ENCODE data around the gene TLR1. TPM values are rescaled to one million over a fixed set of nuclear protein-coding genes. Genes with fewer than 3 reads are reported as not detected.

The TLR1 gene, protein sequence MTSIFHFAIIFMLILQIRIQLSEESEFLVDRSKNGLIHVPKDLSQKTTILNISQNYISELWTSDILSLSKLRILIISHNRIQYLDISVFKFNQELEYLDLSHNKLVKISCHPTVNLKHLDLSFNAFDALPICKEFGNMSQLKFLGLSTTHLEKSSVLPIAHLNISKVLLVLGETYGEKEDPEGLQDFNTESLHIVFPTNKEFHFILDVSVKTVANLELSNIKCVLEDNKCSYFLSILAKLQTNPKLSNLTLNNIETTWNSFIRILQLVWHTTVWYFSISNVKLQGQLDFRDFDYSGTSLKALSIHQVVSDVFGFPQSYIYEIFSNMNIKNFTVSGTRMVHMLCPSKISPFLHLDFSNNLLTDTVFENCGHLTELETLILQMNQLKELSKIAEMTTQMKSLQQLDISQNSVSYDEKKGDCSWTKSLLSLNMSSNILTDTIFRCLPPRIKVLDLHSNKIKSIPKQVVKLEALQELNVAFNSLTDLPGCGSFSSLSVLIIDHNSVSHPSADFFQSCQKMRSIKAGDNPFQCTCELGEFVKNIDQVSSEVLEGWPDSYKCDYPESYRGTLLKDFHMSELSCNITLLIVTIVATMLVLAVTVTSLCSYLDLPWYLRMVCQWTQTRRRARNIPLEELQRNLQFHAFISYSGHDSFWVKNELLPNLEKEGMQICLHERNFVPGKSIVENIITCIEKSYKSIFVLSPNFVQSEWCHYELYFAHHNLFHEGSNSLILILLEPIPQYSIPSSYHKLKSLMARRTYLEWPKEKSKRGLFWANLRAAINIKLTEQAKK
- 2.6 and 5.0 TPM in 2 replicates for total RNA-seq

DNA sequence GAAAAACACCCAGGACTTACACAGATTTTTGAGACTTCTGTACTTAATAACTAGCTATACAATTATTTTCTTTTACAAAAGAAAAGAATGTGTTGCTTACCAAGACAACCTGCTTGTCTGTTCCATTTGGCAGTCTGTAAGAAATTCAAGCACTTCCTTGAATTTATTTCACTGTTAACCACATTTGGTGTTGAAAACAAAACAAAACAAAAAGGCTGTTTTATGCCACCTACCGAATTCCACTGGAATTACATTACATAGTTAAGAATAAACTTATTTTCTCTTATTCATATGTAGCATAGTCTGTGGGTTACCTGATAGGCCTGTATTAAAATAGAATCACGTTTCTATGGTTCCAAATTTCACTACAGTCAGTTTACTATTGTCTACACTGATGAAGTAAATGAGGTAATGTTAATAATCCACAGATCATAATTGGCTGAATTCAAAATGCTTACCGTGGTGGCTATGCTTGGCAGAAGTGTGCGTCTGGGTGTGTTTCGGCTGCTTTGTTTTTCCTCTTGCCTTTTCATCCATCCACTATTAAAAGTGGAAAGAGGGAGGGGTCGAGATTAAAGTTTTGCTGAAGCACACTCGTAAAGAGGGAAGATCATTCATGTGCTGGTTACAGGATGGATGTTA is at the start of gene TLR1:
Gene TLR1, minus strand, starts transcription at position 138 of the 642 bp plus-strand sequence. CDS start 5,960 bp downstream, outside the sequence.
- peak; percentile 71 to 80 for DNase-seq (ENCODE audit: low read depth in 2 of 2)

DNA sequence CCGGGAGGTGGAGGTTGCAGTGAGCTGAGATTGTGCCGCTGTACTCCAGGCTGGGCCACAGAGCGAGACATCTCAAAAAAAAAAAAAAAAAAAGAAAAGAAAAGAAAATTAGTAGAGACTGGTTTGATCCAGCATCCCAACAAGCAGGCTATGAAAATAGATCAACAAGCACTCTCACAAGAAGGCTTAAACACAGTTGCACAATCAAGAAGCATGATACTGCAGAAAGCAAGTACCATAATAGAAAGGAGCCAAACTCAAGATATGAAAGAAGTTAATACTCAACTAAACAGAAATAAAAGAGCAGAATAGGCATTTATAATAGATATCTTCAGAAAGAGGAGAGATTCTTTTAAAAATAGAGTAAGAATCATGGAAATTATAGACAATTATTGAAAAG is 41.4 kb upstream of the TLR1 start:
- DNase-seq (ENCODE audit: low read depth in 2 of 2) = no peak

DNA sequence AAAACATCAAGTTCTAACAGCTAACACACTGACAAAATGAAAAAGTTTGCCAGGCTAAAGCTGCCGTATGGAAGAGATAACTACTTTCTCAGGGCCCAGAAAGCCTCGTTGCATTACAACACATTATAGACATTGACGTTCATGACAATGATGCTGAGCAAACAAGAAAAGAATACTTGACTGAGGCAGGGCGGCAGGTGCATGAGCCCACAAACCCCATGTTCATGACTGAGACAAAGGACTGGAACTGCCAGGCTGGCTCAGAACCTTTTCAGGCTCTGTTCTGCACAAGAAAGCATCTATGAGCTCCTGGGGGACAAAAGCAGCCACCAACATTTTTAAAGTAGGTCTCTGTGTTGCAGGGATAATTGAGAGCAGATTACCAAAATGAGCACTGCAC is 38.4 kb upstream of the TLR1 start:
- DNase-seq (ENCODE audit: low read depth in 2 of 2) = no peak

DNA sequence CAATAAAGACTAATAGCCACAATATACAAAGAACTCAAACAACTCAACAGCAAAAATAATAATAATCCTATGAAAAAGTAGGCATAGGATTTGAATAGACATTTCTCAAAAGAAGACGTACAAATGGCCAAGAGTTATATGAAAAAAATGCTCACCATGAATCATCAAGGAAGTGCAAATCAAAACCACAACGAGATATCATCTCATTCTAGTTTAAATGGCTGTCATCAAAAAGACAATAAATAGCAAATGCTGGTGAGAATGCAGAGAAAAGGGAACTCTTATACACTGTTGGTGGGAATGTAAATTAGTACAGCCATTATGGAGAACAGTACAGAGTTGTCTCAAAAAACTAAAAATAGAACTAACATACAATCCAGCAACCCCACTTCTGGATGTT is 33.3 kb upstream of the TLR1 start:
- DNase-seq (ENCODE audit: low read depth in 2 of 2) = peak; percentile 16 to 82

DNA sequence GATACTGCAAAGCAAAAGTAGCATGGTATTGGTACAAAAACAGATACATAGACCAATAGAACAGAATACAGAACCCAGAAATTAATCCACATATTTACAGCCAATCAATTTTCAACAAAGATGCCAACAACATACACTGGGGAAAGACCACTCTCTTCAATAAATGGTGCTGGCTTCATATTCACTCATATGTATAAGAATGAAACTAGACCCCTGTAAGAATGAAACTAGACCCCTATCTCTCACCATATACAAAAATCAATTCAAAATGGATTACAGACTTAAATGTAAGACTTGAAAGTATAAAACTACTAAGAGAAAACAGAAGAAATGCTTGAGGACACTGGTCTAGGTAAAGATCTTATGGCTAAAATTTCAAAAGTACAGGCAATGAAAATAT is 32.7 kb upstream of the TLR1 start:
- no peak for DNase-seq (ENCODE audit: low read depth in 2 of 2)

DNA sequence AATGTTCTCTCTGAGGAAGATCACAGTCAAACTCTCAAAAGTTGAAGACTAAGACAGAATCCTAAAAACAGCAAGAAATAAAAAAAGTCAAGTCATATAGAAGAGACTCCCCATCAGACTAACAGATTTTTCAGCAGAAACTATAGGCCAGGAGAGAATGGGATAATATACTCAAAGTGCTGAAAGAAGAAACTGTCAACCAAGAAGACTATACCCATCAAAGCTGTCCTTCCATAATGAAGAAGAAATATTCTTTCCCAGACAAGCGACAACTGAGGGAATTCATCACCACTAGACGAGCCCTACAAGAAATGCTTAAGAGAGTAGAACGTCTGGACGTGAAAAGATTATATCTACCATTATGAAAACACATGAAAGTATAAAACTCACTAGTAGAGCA is 30.0 kb upstream of the TLR1 start:
- DNase-seq (ENCODE audit: low read depth in 2 of 2) = no peak

DNA sequence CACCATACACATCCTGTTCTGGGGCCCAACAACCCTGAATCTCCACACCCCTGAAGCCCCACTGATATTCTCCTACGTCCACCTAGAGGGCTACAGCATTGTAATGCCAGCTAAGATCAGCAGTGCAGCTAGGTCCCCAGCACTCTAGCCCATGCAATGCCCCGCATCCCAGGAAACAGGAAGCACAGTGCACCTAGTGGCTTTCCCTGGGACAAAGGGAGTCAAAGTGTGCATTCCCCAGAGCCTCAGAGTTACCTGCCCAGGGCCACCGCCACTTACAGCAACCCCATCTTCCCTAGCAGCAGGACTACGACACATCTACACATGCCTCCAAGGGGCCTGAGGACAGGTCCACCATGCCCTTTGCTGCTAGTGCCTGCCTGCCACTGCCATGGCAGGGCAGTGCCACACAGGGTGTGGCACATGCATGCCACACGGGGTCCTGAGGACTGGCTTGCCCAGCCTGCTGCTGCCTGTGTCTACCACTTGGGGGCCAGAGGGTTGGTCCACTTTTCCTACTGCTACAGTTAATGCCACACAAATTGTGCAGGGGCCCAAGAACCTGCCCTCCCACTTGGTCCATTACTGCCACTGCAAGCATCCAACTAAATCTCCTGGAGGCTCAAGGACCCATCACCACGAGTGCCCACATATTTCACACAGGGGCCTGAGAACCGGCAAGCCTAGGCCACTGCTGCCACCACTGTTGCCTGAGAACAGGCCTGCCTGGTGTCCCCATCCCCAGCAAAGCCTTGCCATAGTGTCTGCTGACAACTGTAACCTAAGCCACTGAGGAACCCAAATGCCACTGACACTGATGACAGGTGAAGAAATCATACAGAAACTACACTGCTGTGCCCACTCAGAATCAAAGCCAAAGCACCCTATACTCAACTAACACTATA is 28.3 kb upstream of the TLR1 start:
- DNase-seq (ENCODE audit: low read depth in 2 of 2) = no peak

DNA sequence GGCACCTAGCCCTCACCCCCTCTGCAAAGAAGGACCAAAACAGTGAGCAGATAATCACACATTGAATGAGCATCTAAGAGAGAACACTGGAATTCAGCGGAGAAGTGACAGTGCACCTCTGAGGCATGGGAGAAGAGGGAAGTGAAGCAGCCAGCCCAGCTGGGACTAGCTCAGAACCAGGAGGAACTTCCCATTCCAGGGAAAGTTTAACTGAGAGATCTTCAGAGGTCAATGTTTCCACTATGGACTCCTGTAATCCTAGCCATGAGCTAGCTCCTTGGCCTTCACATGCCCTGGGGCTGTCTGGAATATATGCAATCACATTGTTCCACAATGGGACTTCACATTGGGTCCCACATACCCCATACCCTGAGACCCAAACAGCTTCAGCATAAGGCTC is 27.6 kb upstream of the TLR1 start:
- no peak for DNase-seq (ENCODE audit: low read depth in 2 of 2)

DNA sequence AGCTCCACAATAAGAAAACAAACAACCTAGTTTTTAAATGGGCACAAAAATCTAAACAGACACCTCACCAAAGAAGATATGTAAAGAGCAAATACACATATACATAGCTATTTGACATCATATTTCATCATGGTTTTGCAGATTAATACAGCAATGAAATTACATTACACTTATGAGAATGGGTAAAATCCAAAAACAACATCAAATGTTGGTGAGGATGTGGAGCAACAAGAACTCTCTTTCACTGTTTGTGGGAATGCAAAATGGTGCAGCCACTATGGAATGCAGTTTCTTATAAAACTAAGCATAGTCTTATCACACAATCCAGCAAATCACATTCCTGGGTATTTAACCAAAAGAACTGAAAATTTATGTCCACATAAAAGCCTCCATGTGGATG is 27.1 kb upstream of the TLR1 start:
- DNase-seq (ENCODE audit: low read depth in 2 of 2) = no peak

DNA sequence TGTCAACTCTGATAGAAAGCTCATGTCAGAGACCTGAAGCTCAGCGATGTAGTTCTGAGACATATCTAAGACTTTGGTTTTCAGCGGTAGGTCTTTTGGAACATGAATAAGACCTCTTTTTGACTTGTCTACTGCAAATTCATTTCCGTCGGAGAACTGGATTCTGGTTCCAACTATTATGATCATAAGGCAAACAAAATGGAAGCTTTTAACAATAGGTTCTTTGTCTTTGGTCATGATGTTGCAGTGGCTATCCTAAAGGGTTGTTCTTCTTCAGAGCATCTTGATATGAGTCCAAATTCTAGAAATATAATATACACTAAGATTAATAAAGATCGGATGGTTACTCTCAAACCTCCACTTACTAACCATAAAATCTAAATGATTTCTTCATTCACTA is 24.6 kb upstream of the TLR1 start:
- DNase-seq (ENCODE audit: low read depth in 2 of 2) = no peak

DNA sequence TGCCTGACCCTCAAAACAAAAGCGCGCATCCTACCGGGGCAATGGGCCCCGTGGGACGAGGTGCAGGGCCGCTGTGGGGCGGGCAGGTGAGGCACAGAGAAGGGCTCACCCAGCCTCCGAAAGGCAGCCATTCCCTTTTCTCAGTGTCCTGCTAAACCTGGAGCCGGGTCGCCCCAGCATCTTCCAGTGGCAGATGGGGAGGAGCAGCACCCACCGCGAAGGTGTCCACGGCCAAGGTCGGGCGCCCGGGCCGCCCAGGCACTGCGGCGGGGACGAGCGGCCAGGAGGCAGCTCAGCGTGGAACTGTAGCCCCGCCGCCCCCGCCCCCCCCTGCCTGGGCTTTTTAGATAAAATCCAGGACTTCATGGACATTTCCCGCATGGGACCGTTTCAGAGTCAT is 19.2 kb upstream of the TLR1 start:
- no peak for DNase-seq (ENCODE audit: low read depth in 2 of 2)

DNA sequence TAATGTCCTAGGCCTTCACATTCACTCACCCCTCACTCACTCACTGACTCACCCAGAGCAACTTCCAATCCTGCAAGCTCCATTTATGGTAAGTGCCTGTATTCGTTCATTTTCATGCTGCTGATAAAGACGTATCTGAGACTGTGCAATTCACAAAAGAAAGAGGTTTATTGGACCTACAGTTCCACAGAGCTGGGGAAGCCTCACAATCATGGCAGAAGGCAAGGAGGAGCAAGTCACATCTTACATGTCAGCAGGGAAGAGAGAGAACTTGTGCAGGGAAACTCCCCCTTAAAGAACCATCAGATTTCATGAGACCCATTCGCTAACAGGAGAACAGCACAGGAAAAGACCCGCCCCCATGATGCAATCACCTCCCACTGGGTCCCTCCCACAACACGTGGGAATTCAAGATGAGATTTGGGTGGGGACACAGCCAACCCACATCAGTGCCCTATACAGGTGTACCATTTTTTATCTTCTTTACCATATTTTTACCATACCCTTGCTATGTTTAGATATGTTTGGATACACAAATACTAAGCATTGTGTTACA is 18.2 kb upstream of the TLR1 start:
- no peak for DNase-seq (ENCODE audit: low read depth in 2 of 2)

DNA sequence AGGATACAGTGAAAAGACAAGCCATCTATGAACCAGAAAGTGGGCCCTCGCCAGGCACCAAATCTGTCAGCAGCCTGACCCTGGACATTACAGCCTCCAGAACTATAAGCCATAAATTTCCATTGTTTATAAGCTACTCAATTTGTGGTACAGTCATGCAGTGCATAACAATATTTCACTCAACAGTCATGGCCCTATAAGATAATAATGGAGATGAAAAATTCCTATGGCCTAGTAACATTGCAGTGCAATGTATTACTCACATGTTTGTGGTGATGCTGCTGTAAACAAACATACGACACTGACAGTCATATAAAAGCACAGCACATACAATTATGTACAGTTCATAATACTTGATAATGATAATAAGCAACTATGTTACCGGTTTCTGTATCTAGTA is 17.1 kb upstream of the TLR1 start:
- DNase-seq (ENCODE audit: low read depth in 2 of 2) = peak in 1 of 2 donors; percentile 1

DNA sequence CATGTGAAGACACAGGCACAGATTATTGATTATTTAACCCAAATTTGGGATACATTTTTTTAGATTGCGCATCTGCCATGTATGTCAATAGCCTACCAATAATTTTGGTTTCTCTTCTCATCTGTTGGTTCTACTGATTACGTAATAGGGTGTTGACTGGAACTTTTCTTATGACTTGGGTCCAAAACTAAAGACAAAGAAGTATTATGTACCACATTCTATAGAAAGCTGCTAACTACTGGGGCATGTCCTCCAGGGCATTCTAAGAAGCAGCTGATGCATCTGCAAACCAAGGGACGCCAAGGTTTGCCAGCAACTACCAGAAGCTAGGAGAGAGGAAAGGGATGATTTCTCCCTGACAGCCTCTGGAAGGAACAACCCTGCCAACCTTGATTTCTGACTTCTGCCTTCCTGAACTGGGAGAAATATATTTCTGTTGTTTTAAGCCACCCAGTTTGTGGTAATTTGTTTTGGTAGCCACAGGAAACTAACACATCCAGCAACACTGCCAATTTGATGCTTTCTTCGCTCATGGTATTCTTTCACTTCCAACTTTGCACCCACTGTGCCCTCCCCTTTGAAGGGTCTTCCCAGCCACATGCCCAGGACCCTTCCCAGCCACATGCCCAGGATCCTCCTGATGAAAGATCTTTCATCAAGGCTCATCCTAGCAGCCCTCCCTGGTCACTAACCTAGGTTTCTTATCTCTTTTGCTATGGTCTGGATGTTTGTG is 15.9 kb upstream of the TLR1 start:
- no peak for DNase-seq (ENCODE audit: low read depth in 2 of 2)

DNA sequence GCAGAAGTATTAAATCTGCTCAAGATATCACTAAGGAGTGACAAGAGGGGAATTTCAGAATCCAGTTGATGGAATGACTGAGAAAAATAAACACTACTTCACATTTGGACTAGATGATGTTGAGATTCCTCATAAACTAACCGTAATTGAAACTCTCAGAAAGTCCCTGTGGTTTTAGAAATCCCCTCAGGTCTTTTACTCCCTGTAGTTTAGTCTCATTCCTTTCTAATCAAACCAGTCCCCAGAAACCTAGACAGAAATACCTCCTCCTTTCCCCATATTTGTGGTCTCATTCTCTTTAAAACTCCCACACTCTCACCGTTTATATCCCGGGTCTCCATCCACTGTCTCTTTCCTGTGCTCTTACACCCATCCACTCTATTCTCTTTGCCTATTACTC is 15.0 kb upstream of the TLR1 start:
- no peak for DNase-seq (ENCODE audit: low read depth in 2 of 2)

DNA sequence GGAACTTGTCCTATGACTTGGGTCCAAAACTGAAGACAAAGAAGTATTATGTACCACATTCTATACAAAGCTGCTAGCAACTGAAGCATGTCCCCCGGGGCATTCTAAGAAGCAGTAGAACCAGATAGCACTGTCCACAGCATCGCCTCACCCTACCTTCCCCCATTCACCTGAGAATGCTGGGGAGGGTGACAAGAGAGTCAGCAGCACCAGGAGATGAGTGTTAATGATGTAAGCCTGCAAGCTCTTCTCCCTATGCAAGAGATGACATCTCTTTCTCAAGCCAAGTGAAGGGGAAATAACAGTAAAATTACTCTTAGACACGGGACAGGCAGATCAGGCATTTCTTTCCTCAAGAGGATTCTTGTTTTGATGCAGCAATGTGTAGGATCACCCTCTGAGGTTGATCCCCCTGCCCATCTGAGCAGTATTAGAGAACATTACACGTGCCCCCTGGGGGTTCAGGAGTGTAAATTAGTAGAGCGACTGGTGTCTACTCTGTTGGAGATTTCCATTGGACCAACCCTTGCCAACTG is 13.9 kb upstream of the TLR1 start:
- DNase-seq (ENCODE audit: low read depth in 2 of 2) = no peak

DNA sequence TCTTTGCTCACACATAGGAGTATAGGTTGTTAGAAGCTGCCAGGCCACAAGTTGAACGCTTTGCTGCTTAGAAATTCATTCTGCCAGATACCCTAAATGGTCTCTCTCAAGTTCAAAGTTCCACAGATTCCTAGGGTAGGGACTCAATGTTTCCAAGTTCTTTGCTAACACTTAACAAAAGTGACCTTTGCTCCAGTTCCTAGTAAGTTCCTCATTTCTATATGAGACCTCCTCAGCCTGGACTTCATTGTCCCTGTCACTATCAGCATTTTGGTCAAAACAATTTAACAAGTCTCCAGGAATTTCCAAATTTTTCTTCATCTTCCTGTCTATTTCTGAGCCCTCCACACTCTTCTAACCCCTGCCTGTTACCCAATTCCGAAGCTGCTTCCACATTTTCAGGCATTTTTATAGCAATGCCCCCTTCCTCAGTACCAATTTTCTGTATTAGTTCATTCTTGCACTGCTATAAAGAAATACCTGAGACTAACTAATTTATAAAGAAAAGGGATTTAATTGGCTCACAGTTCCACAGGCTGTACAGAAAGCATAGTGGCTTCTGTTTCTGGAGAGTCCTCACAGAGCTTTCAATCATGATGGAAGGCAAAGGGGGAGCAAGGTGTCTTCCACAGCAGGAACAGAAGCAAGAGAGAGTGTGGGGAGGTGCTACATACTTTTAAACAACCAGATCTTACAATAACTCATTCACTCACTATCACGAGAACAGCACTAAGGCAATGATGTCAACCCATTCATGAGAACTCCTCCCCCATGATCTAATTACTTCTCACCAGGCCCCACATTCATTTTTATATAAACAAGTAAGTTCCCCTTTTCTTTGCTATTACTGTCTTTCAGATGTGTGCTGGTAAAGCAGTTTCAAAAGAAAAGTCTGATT is 11.5 kb upstream of the TLR1 start:
- peak in 1 of 2 donors; percentile 48 for DNase-seq (ENCODE audit: low read depth in 2 of 2)

DNA sequence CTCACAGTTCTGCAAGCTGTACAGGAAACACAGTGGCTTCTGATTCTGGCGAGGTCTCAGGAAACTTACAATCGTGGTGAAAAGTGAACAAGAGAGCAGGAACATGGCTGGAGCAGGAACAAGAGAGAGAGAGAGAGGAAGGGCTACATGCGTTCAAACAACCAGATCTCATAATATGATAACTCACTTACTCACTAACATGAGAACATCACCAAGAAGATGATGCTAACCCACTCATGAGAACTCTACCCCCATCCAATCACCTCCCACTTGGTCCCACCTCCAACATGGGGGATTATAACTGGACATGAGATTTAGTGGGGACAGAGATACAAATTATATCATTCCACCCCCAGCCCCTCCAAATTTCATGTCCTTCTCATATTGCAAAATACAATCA is 9.8 kb upstream of the TLR1 start:
- DNase-seq (ENCODE audit: low read depth in 2 of 2) = no peak

DNA sequence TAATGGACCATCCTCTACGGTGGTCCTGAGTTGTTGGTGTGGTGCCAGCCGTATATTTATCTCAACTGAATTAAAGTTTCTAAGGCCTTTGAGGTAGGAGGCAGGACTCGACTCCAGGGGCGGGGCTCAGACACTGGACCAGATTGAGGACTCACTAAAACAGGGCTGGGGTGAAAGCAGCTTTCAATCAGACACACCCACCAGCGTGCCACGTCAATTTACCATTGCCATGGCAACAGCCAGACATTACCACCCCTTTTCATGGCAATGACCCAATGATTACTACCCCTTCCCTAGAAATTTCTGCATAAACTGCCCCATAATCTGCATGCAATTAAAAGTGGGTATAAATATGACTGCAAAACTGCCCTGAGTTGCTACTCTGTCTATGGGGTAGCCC is 6.7 kb upstream of the TLR1 start:
- DNase-seq (ENCODE audit: low read depth in 2 of 2) = no peak
